Measurements from ENCODE around the gene PIGK. TPM values are rescaled to one million over a fixed set of nuclear protein-coding genes. Genes with fewer than 3 reads are reported as not detected.

PIGK gene
- total RNA-seq, 2 donors from 2014 or later = 5.9 to 9.9 TPM

DNA sequence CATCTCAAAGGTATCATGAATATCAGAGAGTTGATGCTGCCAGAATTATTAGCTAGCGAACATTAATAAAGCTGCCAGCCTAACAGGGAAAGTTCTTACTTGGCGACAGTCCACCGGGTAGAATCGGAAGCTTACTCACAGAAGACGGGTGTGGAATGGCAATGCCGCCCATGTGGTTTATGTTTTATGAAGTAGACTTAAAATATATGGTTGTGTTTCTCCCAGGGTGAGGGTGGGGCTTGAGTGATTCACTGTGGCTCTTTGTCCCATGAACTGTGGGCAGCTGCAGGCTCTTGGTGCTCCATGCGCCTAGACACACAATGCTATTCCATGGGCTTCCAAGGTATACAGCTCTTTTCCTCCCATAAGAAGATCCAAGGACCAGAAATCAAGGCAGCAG, 162.7 kb downstream of the PIGK start:
- WGBS, 2 donors = 81 to 82% methylated on average over 7 of the region's 7 CpGs
- ATAC-seq = no peak
- no peaks in the 10 kb centered on the region for H3K9me3 ChIP-seq

GRCh38 chr1:77051425-77051824, 167.8 kb downstream of the PIGK start:
- TF ChIP-seq CTCF (IDR thresholded peaks at IDR 0.05) (no peak), POLR2A (IDR thresholded peaks at IDR 0.05) (no peak)
- Histone ChIP-seq H3K36me3 (replicated peaks in 1 of 2; ENCODE audit: insufficient read depth in 1 of 2, low read depth in 2 of 2) (no peaks in the 10 kb centered on the region), H3K9me3 (no peaks in the 10 kb centered on the region), H3K4me3 (no peak overlapping the region), H3K27me3 (no peaks in the 10 kb centered on the region), H3K27ac (no peak overlapping the region), H3K4me1 (no peaks in the 10 kb centered on the region)
- WGBS, 2 donors = 22 to 23% methylated on average over 1 of the region's 1 CpG
- DNase-seq (no peak), ATAC-seq (no peak)
- intact Hi-C loops (cut with DNase I) = no loop called here

More for the DNA sequence above, 162.7 kb downstream of the PIGK start:
- Histone ChIP-seq H3K36me3 (replicated peaks in 1 of 2; ENCODE audit: insufficient read depth in 1 of 2, low read depth in 2 of 2) (no peaks in the 10 kb centered on the region), H3K27me3 (no peaks in the 10 kb centered on the region), H3K27ac (no peak overlapping the region), H3K4me1 (no peaks in the 10 kb centered on the region), H3K4me3 (no peak overlapping the region)
- DNase-seq = no peak
- intact Hi-C loops (cut with DNase I) = no loop called here
- no peak for TF ChIP-seq CTCF (IDR thresholded peaks at IDR 0.05)
- TF ChIP-seq POLR2A (IDR thresholded peaks at IDR 0.05) = no peak

DNA sequence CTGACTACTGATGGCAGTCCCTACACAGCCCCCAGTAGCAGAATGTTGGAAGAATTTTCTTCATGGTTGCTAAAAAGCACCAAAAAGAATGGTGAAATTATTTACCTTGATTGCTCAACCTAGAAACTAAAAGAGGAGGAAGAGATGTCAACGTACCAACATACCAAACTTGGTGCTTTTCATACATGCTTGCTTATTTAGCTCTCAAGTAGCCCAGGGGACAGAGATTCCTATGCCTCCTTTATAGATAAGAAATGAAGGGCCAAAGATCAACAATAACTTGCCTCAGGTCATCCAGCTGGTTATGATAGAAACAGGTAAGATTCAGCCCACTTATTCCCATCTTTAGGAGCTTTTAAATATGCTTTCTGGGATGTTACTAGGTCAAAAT, 170.6 kb downstream of the PIGK start:
- Histone ChIP-seq H3K27me3 (no peaks in the 10 kb centered on the region), H3K36me3 (replicated peaks in 1 of 2; ENCODE audit: insufficient read depth in 1 of 2, low read depth in 2 of 2) (no peaks in the 10 kb centered on the region), H3K4me3 (no peak overlapping the region), H3K9me3 (no peaks in the 10 kb centered on the region), H3K4me1 (no peaks in the 10 kb centered on the region), H3K27ac (no peak overlapping the region)
- ATAC-seq = no peak
- intact Hi-C loops (cut with DNase I) = no loop called here
- no peak for DNase-seq
- WGBS, 2 donors = 25 to 54% methylated on average over 1 of the region's 1 CpG
- TF ChIP-seq POLR2A (IDR thresholded peaks at IDR 0.05) = no peak
- TF ChIP-seq CTCF (IDR thresholded peaks at IDR 0.05) = no peak

- TF ChIP-seq POLR2A (IDR thresholded peaks at IDR 0.05) = no peak
- TF ChIP-seq CTCF (IDR thresholded peaks at IDR 0.05) = no peak
- intact Hi-C loops (cut with DNase I) = no loop called here
- ATAC-seq (no peak), DNase-seq (no peak)
- Histone ChIP-seq H3K27me3 (no peaks in the 10 kb centered on the region), H3K36me3 (replicated peaks in 1 of 2; ENCODE audit: insufficient read depth in 1 of 2, low read depth in 2 of 2) (no peaks in the 10 kb centered on the region), H3K4me3 (no peak overlapping the region), H3K27ac (no peak overlapping the region), H3K9me3 (no peaks in the 10 kb centered on the region), H3K4me1 (no peaks in the 10 kb centered on the region)
- WGBS, 2 donors = 59 to 69% methylated on average over 3 of the region's 3 CpGs
Observed at GRCh38 chr1:77047978-77048614, 171.1 kb downstream of the PIGK start.

DNA sequence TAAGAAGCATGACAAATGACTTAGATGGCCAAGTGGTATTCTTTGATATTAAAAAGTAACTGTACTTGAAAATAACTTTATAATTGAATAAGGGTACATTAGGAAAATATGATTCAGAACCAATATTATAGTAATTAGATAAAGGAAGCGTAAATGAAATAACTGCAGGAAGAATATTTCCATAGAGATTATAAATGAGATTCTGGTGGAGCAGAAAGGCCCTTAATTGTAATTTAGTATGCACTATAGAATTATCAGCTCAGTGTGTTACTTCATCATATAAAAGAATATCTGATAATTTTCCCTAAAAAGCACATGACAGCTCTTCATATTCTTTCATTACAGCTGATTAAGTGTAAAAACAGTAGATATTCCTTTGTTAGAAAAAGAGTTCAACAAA, 171.7 kb downstream of the PIGK start:
- intact Hi-C loops (cut with DNase I) = no loop called here

More for the DNA sequence above, 171.7 kb downstream of the PIGK start:
- H3K27ac ChIP-seq = no peak overlapping the region
- H3K36me3 ChIP-seq (replicated peaks in 1 of 2; ENCODE audit: insufficient read depth in 1 of 2, low read depth in 2 of 2) = no peaks in the 10 kb centered on the region
- 79 to 85% methylated on average over 1 of the region's 1 CpG for WGBS, 2 donors
- H3K27me3 ChIP-seq = no peaks in the 10 kb centered on the region
- ATAC-seq (no peak), DNase-seq (no peak)
- no peaks in the 10 kb centered on the region for H3K4me1 ChIP-seq
- no peaks in the 10 kb centered on the region for H3K9me3 ChIP-seq
- no peak overlapping the region for H3K4me3 ChIP-seq
- TF ChIP-seq POLR2A (IDR thresholded peaks at IDR 0.05) = no peak
